SK-N-SH (cell line): ENCODE data around the gene CMTM1. TPM values are rescaled to one million over a fixed set of nuclear protein-coding genes. Genes with fewer than 3 reads are reported as not detected.

Experiments used
- CTCF ChIA-PET: fragments of 300-600, 350-600 bp; formaldehyde crosslinking; extraction: SDS; loops from one replicate; lab custom pipeline; 2021; lab: Yijun Ruan, JAX
- POLR2A ChIA-PET: fragments of 350-600 bp; sonication (Branson Sonifier 250); formaldehyde crosslinking; extraction: SDS; loops from one replicate; lab custom pipeline; 2020; ENCODE audit warnings: antibody characterized with exemption, inconsistent platforms; lab: Yijun Ruan, JAX
- DNase-seq: peaks from one replicate; pipeline ENCODE4 v3.0.0; 2012
- H2AFZ ChIP-seq: fragments of 200-600 bp; sonication (generic); 2 replicates; pipeline ENCODE4 v1.8.1; 2016; ENCODE audit warnings: antibody characterized with exemption, mild to moderate bottlenecking, low read depth
- H3F3A ChIP-seq: fragments of 200-600 bp; sonication (generic); replicated peaks from 2 replicates; pipeline ENCODE3; 2016; ENCODE audit warnings: antibody characterized with exemption, mild to moderate bottlenecking; ENCODE audit not compliant: insufficient read depth
- H3K27ac ChIP-seq, 2 experiments: fragments of 200-500 bp in 1 of 2; fragments of 200-600 bp in 1 of 2; sonication (Bioruptor generic) in 1 of 2; sonication (generic), shearing (Covaris generic) in 1 of 2; 2 replicates each; pipeline versions ENCODE4 v1.5.1 to v1.6.1; 2014 to 2016; ENCODE audit warnings: low read depth in 2 of 2, inconsistent platforms in 1 of 2, low read length in 1 of 2, mild to moderate bottlenecking in 1 of 2, mixed read lengths in 1 of 2
- H3K27me3 ChIP-seq: fragments of 200-600 bp; sonication (generic), shearing (Covaris generic); 2 replicates; pipeline ENCODE4 v1.6.1; 2016; ENCODE audit warnings: mixed run types; ENCODE audit not compliant: insufficient read depth
- H3K36me3 ChIP-seq, 2 experiments: fragments of 200-500 bp in 1 of 2; fragments of 200-600 bp in 1 of 2; sonication (Bioruptor generic) in 1 of 2; sonication (generic) in 1 of 2; replicated peaks in 1 of 2; 2 replicates each; pipeline versions ENCODE3 to v1.5.1; 2014 to 2016; ENCODE audit warnings: low read length in 1 of 2, mild to moderate bottlenecking in 1 of 2; ENCODE audit not compliant: insufficient read depth in 2 of 2, control insufficient read depth in 1 of 2
- H3K4me1 ChIP-seq, 2 experiments: fragments of 200-500 bp in 1 of 2; fragments of 200-600 bp in 1 of 2; sonication (Bioruptor generic) in 1 of 2; sonication (generic), shearing (Covaris generic) in 1 of 2; 2 replicates each; pipeline versions ENCODE4 v1.5.1 to v1.6.1; 2014 to 2016; ENCODE audit warnings: low read depth in 1 of 2, low read length in 1 of 2, mixed run types in 1 of 2; ENCODE audit not compliant: insufficient read depth in 2 of 2, control insufficient read depth in 1 of 2
- H3K4me2 ChIP-seq: fragments of 200-600 bp; sonication (generic), shearing (Covaris generic); 2 replicates; pipeline ENCODE4 v1.6.1; 2017; ENCODE audit warnings: mixed run types
- H3K4me3 ChIP-seq, 2 experiments: fragments of 200-500 bp in 1 of 2; fragments of 200-600 bp in 1 of 2; sonication (Bioruptor generic) in 1 of 2; sonication (generic), shearing (Covaris generic) in 1 of 2; 2 replicates each; pipeline versions ENCODE4 v1.5.1 to v1.8.1; 2014 to 2016; ENCODE audit warnings: low read depth in 2 of 2, inconsistent platforms in 1 of 2, low read length in 1 of 2, mild to moderate bottlenecking in 1 of 2, mixed read lengths in 1 of 2, moderate library complexity in 1 of 2
- H3K79me2 ChIP-seq: fragments of 200-600 bp; sonication (generic); 2 replicates; pipeline ENCODE4 v1.8.1; 2017; ENCODE audit warnings: mild to moderate bottlenecking; ENCODE audit not compliant: insufficient read depth
- H3K9ac ChIP-seq: fragments of 200-600 bp; sonication (generic); 2 replicates; pipeline ENCODE4 v1.6.1; 2017; ENCODE audit warnings: mixed run types
- H3K9me2 ChIP-seq: fragments of 200-600 bp; sonication (generic); 2 replicates; pipeline ENCODE4 v1.6.1; 2017; ENCODE audit warnings: mixed run types
- H3K9me3 ChIP-seq: fragments of 200-600 bp; sonication (generic); 2 replicates; pipeline ENCODE4 v1.6.1; 2017; ENCODE audit warnings: mixed run types, mild to moderate bottlenecking, moderate library complexity
- H4K20me1 ChIP-seq: fragments of 200-600 bp; sonication (generic); 2 replicates; pipeline ENCODE4 v1.6.1; 2017; ENCODE audit warnings: mild to moderate bottlenecking, mixed run types; ENCODE audit not compliant: insufficient read depth
- CHD2 ChIP-seq: fragments of 150-350 bp; IDR thresholded peaks from 2 replicates; pipeline ENCODE4 v1.6.1; 2018; ENCODE audit warnings: low read length; ENCODE audit not compliant: partially characterized antibody
- ELF1 ChIP-seq: IDR thresholded peaks from 2 replicates; pipeline ENCODE4 v1.4.0; 2012
- EP300 ChIP-seq, 2 experiments: IDR thresholded peaks; 2 replicates each; pipeline versions ENCODE4 v1.4.0 to v1.6.1; 2012; ENCODE audit warnings: borderline replicate concordance in 1 of 2, low read depth in 1 of 2, low read length in 1 of 2
- FOXJ3 ChIP-seq: sonication (generic); formaldehyde crosslinking; IDR thresholded peaks from 2 replicates; pipeline ENCODE4 v1.5.1; 2020; ENCODE audit warnings: mild to moderate bottlenecking, missing genetic modification reagents
- GABPA ChIP-seq: IDR thresholded peaks from 2 replicates; pipeline ENCODE4 v1.4.0; 2012; ENCODE audit warnings: low read depth, mild to moderate bottlenecking
- GATA2 ChIP-seq: sonication (generic); formaldehyde crosslinking; IDR thresholded peaks from 2 replicates; pipeline ENCODE4 v1.5.0; 2020; ENCODE audit warnings: mild to moderate bottlenecking, missing genetic modification reagents
- JUND ChIP-seq: IDR thresholded peaks from 2 replicates; pipeline ENCODE4 v1.4.0; 2012
- MXI1 ChIP-seq: IDR thresholded peaks from 2 replicates; pipeline ENCODE4 v1.6.1; 2012; ENCODE audit warnings: mild to moderate bottlenecking, low read depth, low read length, improper control_type of control experiment
- SIN3A ChIP-seq: IDR thresholded peaks from 2 replicates; pipeline ENCODE4 v1.6.1; 2012; ENCODE audit warnings: low read depth, mild to moderate bottlenecking, low read length, moderate library complexity, borderline replicate concordance
- TEAD4 ChIP-seq: IDR thresholded peaks from 2 replicates; pipeline ENCODE4 v1.4.0; 2012; ENCODE audit warnings: mild to moderate bottlenecking, borderline replicate concordance; ENCODE audit not compliant: insufficient read depth
- YY1 ChIP-seq: IDR thresholded peaks from 2 replicates; pipeline ENCODE4 v1.4.0; 2012; ENCODE audit warnings: low read depth, mild to moderate bottlenecking
- WGBS: methylation state at CpG from one replicate; pipeline ENCODE4 v1.1.6; 2017; ENCODE audit warnings: low lambda C conversion rate; 5-methylcytosine and 5-hydroxymethylcytosine counted together
- polyA plus RNA-seq, 3 experiments: library from polyadenylated mRNA; depleted of rRNA; stranded (reverse); fragments of >200 nt; gene quantifications; 2 replicates each; pipeline ENCODE4 v1.2.3, GENCODE V29; 2012
- TF ChIP-seq, protein P1 (sequence below): IDR thresholded peaks from 2 replicates; pipeline ENCODE4 v1.4.0; 2012; ENCODE audit warnings: low read depth, borderline replicate concordance
- TF ChIP-seq, protein P2 (sequence below): IDR thresholded peaks from 2 replicates; pipeline ENCODE4; 2012
- TF ChIP-seq, protein P3 (sequence below): IDR thresholded peaks from 2 replicates; pipeline ENCODE4 v1.4.0; 2012; ENCODE audit warnings: low read depth, borderline replicate concordance
- TF ChIP-seq, protein P4 (sequence below): fragments of 150-350 bp; IDR thresholded peaks from 2 replicates; pipeline ENCODE4 v1.6.1; 2016; ENCODE audit warnings: mild to moderate bottlenecking, low read depth, low read length

Gene CMTM1
- polyA plus RNA-seq, 1 of the 3 experiments (the other 2 are of a cell fraction), result 3.7 TPM

DNA sequence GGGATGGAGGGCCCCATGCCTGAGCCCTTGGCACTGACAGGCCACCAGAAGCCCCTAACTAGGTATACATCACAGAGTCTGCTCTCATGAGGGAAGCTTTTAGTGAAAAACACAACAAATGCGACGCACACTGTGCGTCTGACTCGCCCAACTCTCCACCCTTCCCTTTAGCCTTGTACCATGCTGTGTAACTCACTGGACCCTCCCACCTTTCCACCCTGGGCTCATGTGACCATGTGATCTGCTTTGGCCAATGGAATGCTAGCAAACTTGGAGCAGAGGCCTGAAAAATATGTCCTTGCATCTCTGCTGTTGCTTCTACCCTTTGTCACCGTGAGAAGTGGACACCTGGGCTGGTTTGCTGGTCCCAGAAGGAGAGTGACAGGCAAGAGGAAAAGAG is 37.9 kb upstream of the CMTM1 start:
- Histone ChIP-seq H4K20me1 (no peaks in the 10 kb centered on the region), H3K36me3 (peaks cover 16 to 40% of the 10 kb centered on the region in 2 experiments), H3K9me2 (no peaks in the 10 kb centered on the region), H2AFZ (no peak overlapping the region), H3K27me3 (no peaks in the 10 kb centered on the region), H3K4me2 (no peak overlapping the region), H3F3A (no peaks in the 10 kb centered on the region), H3K4me1 (no peaks in the 10 kb centered on the region), H3K79me2 (no peaks in the 10 kb centered on the region), H3K9ac (no peak overlapping the region), H3K9me3 (no peaks in the 10 kb centered on the region), H3K27ac (no peak overlapping the region), H3K4me3 (no peak overlapping the region)
- CTCF ChIA-PET, result no interaction called here
- POLR2A ChIA-PET, result no interaction called here
- TF ChIP-seq JUND (no peak), MXI1 (no peak), ELF1 (no peak), SIN3A (no peak), TEAD4 (no peak)
- TF ChIP-seq, protein P1, sequence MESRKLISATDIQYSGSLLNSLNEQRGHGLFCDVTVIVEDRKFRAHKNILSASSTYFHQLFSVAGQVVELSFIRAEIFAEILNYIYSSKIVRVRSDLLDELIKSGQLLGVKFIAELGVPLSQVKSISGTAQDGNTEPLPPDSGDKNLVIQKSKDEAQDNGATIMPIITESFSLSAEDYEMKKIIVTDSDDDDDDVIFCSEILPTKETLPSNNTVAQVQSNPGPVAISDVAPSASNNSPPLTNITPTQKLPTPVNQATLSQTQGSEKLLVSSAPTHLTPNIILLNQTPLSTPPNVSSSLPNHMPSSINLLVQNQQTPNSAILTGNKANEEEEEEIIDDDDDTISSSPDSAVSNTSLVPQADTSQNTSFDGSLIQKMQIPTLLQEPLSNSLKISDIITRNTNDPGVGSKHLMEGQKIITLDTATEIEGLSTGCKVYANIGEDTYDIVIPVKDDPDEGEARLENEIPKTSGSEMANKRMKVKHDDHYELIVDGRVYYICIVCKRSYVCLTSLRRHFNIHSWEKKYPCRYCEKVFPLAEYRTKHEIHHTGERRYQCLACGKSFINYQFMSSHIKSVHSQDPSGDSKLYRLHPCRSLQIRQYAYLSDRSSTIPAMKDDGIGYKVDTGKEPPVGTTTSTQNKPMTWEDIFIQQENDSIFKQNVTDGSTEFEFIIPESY, result no peak
- TF ChIP-seq, protein P2, sequence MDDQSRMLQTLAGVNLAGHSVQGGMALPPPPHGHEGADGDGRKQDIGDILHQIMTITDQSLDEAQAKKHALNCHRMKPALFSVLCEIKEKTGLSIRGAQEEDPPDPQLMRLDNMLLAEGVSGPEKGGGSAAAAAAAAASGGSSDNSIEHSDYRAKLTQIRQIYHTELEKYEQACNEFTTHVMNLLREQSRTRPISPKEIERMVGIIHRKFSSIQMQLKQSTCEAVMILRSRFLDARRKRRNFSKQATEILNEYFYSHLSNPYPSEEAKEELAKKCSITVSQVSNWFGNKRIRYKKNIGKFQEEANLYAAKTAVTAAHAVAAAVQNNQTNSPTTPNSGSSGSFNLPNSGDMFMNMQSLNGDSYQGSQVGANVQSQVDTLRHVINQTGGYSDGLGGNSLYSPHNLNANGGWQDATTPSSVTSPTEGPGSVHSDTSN, result no peak
- 87% methylated on average over 5 of the region's 5 CpGs for WGBS
- no peak for DNase-seq

DNA sequence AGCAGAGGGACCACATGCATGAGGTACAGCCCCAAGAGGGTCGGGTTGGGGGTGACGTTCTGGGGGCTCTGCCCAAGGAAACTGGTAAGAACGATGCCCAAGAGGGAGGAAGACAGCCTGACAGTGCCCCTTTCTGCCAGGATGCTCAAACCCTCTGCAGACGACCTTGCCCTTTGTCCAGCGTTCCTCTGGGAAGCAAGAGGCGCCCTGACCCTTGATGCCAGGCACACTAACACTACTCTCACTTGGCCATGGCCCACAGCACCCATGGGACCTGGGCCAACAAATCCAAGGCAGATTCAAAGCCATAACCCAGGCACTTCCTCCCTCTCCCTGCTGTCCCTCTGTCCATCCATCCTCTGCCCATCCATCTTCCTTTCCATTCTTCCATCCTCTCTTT is 36.8 kb upstream of the CMTM1 start:
- H2AFZ ChIP-seq, result no peak overlapping the region
- H3K4me2 ChIP-seq, result no peak overlapping the region
- no peaks in the 10 kb centered on the region for H3K9me2 ChIP-seq
- no peaks in the 10 kb centered on the region for H3K79me2 ChIP-seq
- H3K4me1 ChIP-seq, result no peaks in the 10 kb centered on the region
- H3K36me3 ChIP-seq, result peaks cover 16 to 40% of the 10 kb centered on the region in 2 experiments
- DNase-seq, result no peak
- H3K27me3 ChIP-seq, result no peaks in the 10 kb centered on the region
- POLR2A ChIA-PET, result no interaction called here
- H3F3A ChIP-seq, result no peaks in the 10 kb centered on the region
- WGBS, result 62% methylated on average over 3 of the region's 6 CpGs
- no peak overlapping the region for H3K9ac ChIP-seq
- H3K4me3 ChIP-seq, result no peak overlapping the region
- H3K27ac ChIP-seq, result no peak overlapping the region
- CTCF ChIA-PET, result interaction anchor here (1.3 kb wide), 1 partner anchor 19 kb away, joined by 3 read pairs; no protein-coding TSS in a partner anchor
- H3K9me3 ChIP-seq, result no peaks in the 10 kb centered on the region
- TF ChIP-seq FOXJ3 (CRISPR knock-in tag), result no peak
- TF ChIP-seq MXI1, result no peak
- TF ChIP-seq JUND, result no peak
- no peak for TF ChIP-seq GATA2 (CRISPR knock-in tag)
- no peak for TF ChIP-seq TEAD4
- no peak for TF ChIP-seq GABPA
- no peak for TF ChIP-seq YY1
- TF ChIP-seq, protein P3, sequence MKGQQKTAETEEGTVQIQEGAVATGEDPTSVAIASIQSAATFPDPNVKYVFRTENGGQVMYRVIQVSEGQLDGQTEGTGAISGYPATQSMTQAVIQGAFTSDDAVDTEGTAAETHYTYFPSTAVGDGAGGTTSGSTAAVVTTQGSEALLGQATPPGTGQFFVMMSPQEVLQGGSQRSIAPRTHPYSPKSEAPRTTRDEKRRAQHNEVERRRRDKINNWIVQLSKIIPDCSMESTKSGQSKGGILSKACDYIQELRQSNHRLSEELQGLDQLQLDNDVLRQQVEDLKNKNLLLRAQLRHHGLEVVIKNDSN, result no peak
- no peak for TF ChIP-seq SIN3A
- TF ChIP-seq, protein P4, sequence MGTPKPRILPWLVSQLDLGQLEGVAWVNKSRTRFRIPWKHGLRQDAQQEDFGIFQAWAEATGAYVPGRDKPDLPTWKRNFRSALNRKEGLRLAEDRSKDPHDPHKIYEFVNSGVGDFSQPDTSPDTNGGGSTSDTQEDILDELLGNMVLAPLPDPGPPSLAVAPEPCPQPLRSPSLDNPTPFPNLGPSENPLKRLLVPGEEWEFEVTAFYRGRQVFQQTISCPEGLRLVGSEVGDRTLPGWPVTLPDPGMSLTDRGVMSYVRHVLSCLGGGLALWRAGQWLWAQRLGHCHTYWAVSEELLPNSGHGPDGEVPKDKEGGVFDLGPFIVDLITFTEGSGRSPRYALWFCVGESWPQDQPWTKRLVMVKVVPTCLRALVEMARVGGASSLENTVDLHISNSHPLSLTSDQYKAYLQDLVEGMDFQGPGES, result no peak
- no peak for TF ChIP-seq EP300 (IDR thresholded peaks at IDR 0.05; ENCODE audit: borderline replicate concordance in 1 of 2, low read depth in 1 of 2, low read length in 1 of 2)
- TF ChIP-seq, protein P2, result no peak
- TF ChIP-seq CHD2, result no peak
- H4K20me1 ChIP-seq, result no peaks in the 10 kb centered on the region
